ENCODE measurements around the gene COX19. TPM values are rescaled to one million over a fixed set of nuclear protein-coding genes. Genes with fewer than 3 reads are reported as not detected.

COX19 gene, protein sequence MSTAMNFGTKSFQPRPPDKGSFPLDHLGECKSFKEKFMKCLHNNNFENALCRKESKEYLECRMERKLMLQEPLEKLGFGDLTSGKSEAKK
- total RNA-seq (14.7 TPM), polyA plus RNA-seq (ENCODE audit: insufficient read depth, low read depth, low replicate concordance) (4.8 TPM)
- long read RNA-seq, donor 1, transcript COX19-201 (3 exons, 3,666 nt): major isoform, 11 of 12 reads
- long read RNA-seq, donor 1, partial matches to known transcripts: 0 of 12 reads
- long read RNA-seq, donor 1, other reads (novel, unspliced or antisense): 0 of 12 reads
- long read RNA-seq, donor 2, transcript COX19-203 (2 exons, 714 nt): minor isoform, 5 of 13 reads
- long read RNA-seq, donor 2, transcript COX19-201 (3 exons, 3,666 nt): major isoform, 8 of 13 reads
- long read RNA-seq, donor 2, partial matches to known transcripts: 0 of 13 reads
- long read RNA-seq, donor 2, other reads (novel, unspliced or antisense): 0 of 13 reads
- long read RNA-seq, donor 3, transcript COX19-201 (3 exons, 3,666 nt): major isoform, 10 of 12 reads
- long read RNA-seq, donor 3, partial matches to known transcripts: 0 of 12 reads
- long read RNA-seq, donor 3, other reads (novel, unspliced or antisense): 0 of 12 reads
- long read RNA-seq, donor 4, transcript COX19-201 (3 exons, 3,666 nt): major isoform, 7 of 10 reads
- long read RNA-seq, donor 4, partial matches to known transcripts: 0 of 10 reads
- long read RNA-seq, donor 4, other reads (novel, unspliced or antisense): 0 of 10 reads
- long read RNA-seq, donor 5, partial matches to known transcripts: 0 of 1 reads
- long read RNA-seq, donor 5, other reads (novel, unspliced or antisense): 0 of 1 reads
- long read RNA-seq, donor 6, transcript COX19-201 (3 exons, 3,666 nt): major isoform, 9 of 11 reads
- long read RNA-seq, donor 6, partial matches to known transcripts: 0 of 11 reads
- long read RNA-seq, donor 6, other reads (novel, unspliced or antisense): 0 of 11 reads
- long read RNA-seq, donor 7, transcript COX19-201 (3 exons, 3,666 nt): major isoform, 6 of 26 reads
- long read RNA-seq, donor 7, partial matches to known transcripts: 9 of 26 reads
- long read RNA-seq, donor 7, other reads (novel, unspliced or antisense): 11 of 26 reads
- long read RNA-seq, donor 8, transcript COX19-201 (3 exons, 3,666 nt): major isoform, 12 of 15 reads
- long read RNA-seq, donor 8, partial matches to known transcripts: 0 of 15 reads
- long read RNA-seq, donor 8, other reads (novel, unspliced or antisense): 0 of 15 reads
- long read RNA-seq, donor 9, transcript COX19-201 (3 exons, 3,666 nt): major isoform, 8 of 8 reads
- long read RNA-seq, donor 9, partial matches to known transcripts: 0 of 8 reads
- long read RNA-seq, donor 9, other reads (novel, unspliced or antisense): 0 of 8 reads
- long read RNA-seq, donor 10, transcript COX19-203 (2 exons, 714 nt): major isoform, 5 of 14 reads
- long read RNA-seq, donor 10, partial matches to known transcripts: 6 of 14 reads
- long read RNA-seq, donor 10, other reads (novel, unspliced or antisense): 0 of 14 reads

- peaks cover 0 to 29% (median 16%) of the 10 kb centered on the region in 3 donors for H3K4me1 ChIP-seq (ENCODE audit: control insufficient read depth in 2 of 3, insufficient read depth in 2 of 3, low read depth in 1 of 3, low read length in 3 of 3)
- intact Hi-C loops (cut with DNase I): no loop called here
- H3K9ac ChIP-seq (ENCODE audit: low read length in 3 of 3): peak within 1 kb of the TSS; percentile 55 to 69 (median 64)
- peaks cover 3 to 16% (median 7%) of the 10 kb centered on the region in 3 donors for H3K36me3 ChIP-seq (ENCODE audit: control insufficient read depth in 2 of 3, insufficient read depth in 3 of 3, low read length in 3 of 3)
- no peaks in the 10 kb centered on the region for H3K9me3 ChIP-seq (ENCODE audit: control insufficient read depth in 2 of 3, insufficient read depth in 1 of 3, low read length in 3 of 3)
- TF ChIP-seq, protein P1, sequence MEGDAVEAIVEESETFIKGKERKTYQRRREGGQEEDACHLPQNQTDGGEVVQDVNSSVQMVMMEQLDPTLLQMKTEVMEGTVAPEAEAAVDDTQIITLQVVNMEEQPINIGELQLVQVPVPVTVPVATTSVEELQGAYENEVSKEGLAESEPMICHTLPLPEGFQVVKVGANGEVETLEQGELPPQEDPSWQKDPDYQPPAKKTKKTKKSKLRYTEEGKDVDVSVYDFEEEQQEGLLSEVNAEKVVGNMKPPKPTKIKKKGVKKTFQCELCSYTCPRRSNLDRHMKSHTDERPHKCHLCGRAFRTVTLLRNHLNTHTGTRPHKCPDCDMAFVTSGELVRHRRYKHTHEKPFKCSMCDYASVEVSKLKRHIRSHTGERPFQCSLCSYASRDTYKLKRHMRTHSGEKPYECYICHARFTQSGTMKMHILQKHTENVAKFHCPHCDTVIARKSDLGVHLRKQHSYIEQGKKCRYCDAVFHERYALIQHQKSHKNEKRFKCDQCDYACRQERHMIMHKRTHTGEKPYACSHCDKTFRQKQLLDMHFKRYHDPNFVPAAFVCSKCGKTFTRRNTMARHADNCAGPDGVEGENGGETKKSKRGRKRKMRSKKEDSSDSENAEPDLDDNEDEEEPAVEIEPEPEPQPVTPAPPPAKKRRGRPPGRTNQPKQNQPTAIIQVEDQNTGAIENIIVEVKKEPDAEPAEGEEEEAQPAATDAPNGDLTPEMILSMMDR (IDR thresholded peaks at IDR 0.05; ENCODE audit: borderline replicate concordance, extremely low read depth, insufficient read depth): no peak
- H3K27me3 ChIP-seq (ENCODE audit: control insufficient read depth, insufficient read depth, low read length): no peaks in the 10 kb centered on the region
- peak within 1 kb of the TSS; percentile 82 to 94 for H3K27ac ChIP-seq (ENCODE audit: low read depth in 2 of 2, low read length in 2 of 2)
- peak within 1 kb of the TSS; percentile 72 to 84 (median 84) for H3K4me3 ChIP-seq (ENCODE audit: low read length in 3 of 3)
- DNase-seq (peak; percentile 92 to 96 (median 94)), FAIRE-seq (no peak)
These were observed at the start of gene COX19 for GRCh38 chr7:974820-975681. Gene COX19, minus strand, starts transcription at chr7:975549. Its CDS starts 40 bp downstream, at chr7:975509.

GRCh38 chr7:1024331-1024841 lies 49.0 kb upstream of the COX19 start:
- Histone ChIP-seq H3K27ac (ENCODE audit: low read depth in 2 of 2, low read length in 2 of 2) (no peak overlapping the region), H3K4me1 (ENCODE audit: control insufficient read depth in 2 of 3, insufficient read depth in 2 of 3, low read depth in 1 of 3, low read length in 3 of 3) (peaks cover 0 to 16% (median 0%) of the 10 kb centered on the region in 3 donors), H3K27me3 (ENCODE audit: control insufficient read depth, insufficient read depth, low read length) (no peaks in the 10 kb centered on the region), H3K9me3 (ENCODE audit: control insufficient read depth in 2 of 3, insufficient read depth in 1 of 3, low read length in 3 of 3) (no peaks in the 10 kb centered on the region), H3K36me3 (ENCODE audit: control insufficient read depth in 2 of 3, insufficient read depth in 3 of 3, low read length in 3 of 3) (no peaks in the 10 kb centered on the region), H3K4me3 (ENCODE audit: low read length in 3 of 3) (no peak overlapping the region), H3K9ac (ENCODE audit: low read length in 3 of 3) (no peak overlapping the region)
- FAIRE-seq: no peak
- TF ChIP-seq, protein P1 (IDR thresholded peaks at IDR 0.05; ENCODE audit: borderline replicate concordance, extremely low read depth, insufficient read depth): no peak
- peak; percentile 34 to 88 (median 85) for DNase-seq
- intact Hi-C loops (cut with DNase I): no loop called here

All from kidney (tissue), 22 donors.